GM13977 (cell line): ENCODE data around the gene KLHDC10.
"Not testable (repeated sequence)": the region's sequence is repeated elsewhere in the genome, so short reads cannot be mapped to it uniquely, and the experiment has no call there.

ENCODE experiments used
- DNase-seq: peaks from one replicate; pipeline ENCODE4 v3.0.0; 2012; ENCODE audit warnings: low spot score
- in situ Hi-C: fragments of 300-500 bp; cut with MboI; formaldehyde crosslinking; loops from one replicate; pipeline ENCODE4 v1.12.0; 2022; ENCODE audit warnings: low sequenced_read_pairs, low pct_unique_long_range_greater_than_20kb, mixed read lengths, inconsistent platforms; ENCODE audit not compliant: unreplicated experiment
- TF ChIP-seq, protein P1 (sequence below): IDR thresholded peaks from 2 replicates; pipeline ENCODE4 v1.5.1; 2012; ENCODE audit warnings: mild to moderate bottlenecking, control low read depth; ENCODE audit not compliant: insufficient read depth; ENCODE audit errors: extremely low read depth, missing control alignments

The KLHDC10 gene

GRCh38 chr7:130174237-130174959, 104.1 kb downstream of the KLHDC10 start:
- TF ChIP-seq, protein P1, sequence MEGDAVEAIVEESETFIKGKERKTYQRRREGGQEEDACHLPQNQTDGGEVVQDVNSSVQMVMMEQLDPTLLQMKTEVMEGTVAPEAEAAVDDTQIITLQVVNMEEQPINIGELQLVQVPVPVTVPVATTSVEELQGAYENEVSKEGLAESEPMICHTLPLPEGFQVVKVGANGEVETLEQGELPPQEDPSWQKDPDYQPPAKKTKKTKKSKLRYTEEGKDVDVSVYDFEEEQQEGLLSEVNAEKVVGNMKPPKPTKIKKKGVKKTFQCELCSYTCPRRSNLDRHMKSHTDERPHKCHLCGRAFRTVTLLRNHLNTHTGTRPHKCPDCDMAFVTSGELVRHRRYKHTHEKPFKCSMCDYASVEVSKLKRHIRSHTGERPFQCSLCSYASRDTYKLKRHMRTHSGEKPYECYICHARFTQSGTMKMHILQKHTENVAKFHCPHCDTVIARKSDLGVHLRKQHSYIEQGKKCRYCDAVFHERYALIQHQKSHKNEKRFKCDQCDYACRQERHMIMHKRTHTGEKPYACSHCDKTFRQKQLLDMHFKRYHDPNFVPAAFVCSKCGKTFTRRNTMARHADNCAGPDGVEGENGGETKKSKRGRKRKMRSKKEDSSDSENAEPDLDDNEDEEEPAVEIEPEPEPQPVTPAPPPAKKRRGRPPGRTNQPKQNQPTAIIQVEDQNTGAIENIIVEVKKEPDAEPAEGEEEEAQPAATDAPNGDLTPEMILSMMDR, result no peak
- DNase-seq, result no peak
- in situ Hi-C loops, result no loop called here

GRCh38 chr7:130178251-130178650, 107.9 kb downstream of the KLHDC10 start:
- TF ChIP-seq, protein P1, result no peak
- no peak for DNase-seq
- in situ Hi-C loops, result no loop called here

DNA sequence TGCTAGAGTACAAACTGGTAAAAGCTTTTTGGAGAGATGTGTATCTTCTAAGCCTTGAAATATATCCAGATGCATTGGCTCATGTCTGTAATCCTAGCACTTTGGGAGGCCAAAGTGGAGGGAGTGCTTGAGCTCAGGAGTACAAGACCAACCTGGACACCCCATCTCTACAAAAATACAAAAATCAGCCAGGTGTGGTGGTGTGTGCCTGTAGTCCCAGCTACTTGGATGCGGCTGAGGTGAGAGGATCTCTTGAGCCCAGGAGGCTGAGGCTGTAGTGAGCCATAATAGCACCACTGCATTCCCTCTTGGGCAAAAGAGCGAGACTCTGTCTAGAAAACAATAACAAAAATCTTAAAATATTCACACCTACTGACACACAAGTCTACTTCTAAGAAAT, 109.3 kb downstream of the KLHDC10 start:
- TF ChIP-seq, protein P1, result no peak
- in situ Hi-C loops, result no loop called here
- no peak for DNase-seq

GRCh38 chr7:130180571-130181262, 110.4 kb downstream of the KLHDC10 start:
- TF ChIP-seq, protein P1, result no peak
- DNase-seq, result no peak
- in situ Hi-C loops, result no loop called here

DNA sequence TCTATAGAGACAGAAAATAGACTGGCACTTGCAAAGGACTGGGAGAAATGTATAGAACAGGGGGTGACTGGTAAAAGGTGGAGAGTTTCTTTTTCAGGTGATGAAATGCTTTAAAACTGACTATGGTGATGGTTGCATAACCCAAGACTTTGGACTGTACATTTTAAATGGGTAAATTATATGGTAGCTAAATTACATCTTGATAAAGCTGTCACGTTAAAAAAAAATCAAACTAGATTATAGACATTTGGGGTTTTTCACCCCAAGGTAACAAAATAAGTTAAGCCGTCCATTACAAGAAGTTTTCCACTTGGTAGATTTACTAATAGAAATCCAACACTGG, 110.9 kb downstream of the KLHDC10 start:
- TF ChIP-seq, protein P1, result no peak
- DNase-seq, result no peak
- in situ Hi-C loops, result no loop called here

DNA sequence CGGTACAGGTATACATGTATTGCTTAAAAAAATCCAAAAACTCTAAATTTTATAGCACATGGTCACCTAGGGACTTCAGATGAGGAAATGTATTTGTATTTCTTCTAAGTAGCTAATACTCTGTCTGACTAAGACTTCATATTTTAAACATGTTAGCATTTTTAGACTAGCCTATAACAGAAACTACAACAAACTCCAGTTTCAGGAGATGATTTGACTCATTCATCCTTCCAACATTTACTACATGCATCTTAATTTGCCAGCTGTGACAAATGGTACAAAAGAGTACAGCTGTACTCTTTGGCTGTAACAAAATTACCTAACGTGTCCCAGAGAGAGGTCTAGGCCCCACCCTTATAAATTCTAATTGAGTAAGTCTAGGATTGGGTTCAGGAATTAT, 112.7 kb downstream of the KLHDC10 start:
- peak; percentile 47 for DNase-seq
- TF ChIP-seq, protein P1, result no peak
- in situ Hi-C loops, result no loop called here

GRCh38 chr7:130184349-130184748, 114.0 kb downstream of the KLHDC10 start:
- in situ Hi-C loops, DNase-seq: not testable (repeated sequence)
